H7 (cell line): Measurements from ENCODE around the gene PTGES2. TPM values are rescaled to one million over a fixed set of nuclear protein-coding genes. Genes with fewer than 3 reads are reported as not detected.
"Not testable (repeated sequence)": the region's sequence is repeated elsewhere in the genome, so short reads cannot be mapped to it uniquely, and the experiment has no call there.

Experiments used
- DNase-seq: peaks from one replicate; pipeline ENCODE4 v3.0.0; 2012
- H3K27me3 ChIP-seq: 2 replicates; pipeline ENCODE4 v1.6.0; 2011; ENCODE audit warnings: mild to moderate bottlenecking, low read length; ENCODE audit not compliant: control insufficient read depth, insufficient read depth
- H3K36me3 ChIP-seq: replicated peaks from 2 replicates; pipeline ENCODE4 v1.5.1; 2011; ENCODE audit warnings: low read length; ENCODE audit not compliant: control insufficient read depth, insufficient read depth
- H3K4me3 ChIP-seq: 2 replicates; pipeline ENCODE4 v1.5.1; 2011; ENCODE audit warnings: low read depth, mild to moderate bottlenecking, control low read depth, low read length, moderate library complexity; ENCODE audit not compliant: insufficient read depth
- total RNA-seq: library from RNA; depleted of rRNA; stranded (reverse); fragments of >200 nt; shearing (Covaris generic); gene quantifications from 2 replicates; pipeline ENCODE4 v1.2.3, GENCODE V29; 2014

PTGES2 gene
- total RNA-seq, 1 experiment from 2014 or later = 197 TPM

DNA sequence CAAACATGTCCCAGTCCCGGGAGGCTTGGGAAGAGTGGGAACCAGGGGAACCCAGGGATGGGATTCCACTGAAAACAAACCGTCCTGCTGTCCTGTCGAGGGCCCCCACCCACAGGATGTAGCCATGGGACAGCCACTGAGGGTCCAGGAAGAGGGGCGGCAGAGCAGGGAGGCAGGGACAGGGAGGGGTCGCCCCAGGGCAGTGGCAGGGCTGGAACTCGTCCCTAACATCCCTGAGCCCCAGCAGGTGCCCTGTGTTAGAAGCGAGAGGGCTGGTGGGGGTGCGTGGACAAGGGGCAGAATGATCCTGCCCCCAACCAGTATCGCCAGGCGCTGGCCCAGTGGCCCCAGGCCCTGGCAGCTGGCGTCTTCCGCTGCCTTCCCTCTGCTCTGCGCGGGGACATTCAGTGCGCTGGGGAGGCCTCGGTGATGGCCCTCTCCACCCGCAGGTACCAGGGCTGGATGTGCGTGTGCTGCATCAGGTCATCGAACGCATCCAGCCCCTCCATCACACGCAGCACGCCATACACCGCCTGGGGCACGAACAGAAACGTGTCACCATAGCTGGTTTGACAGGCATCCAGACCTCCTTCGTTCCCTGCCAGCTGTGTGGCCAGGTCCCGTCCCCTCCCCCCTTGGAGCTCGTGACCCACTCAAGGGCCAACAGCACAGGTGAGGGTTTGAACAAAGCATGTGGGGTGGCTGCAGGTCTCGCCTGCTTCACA, 6.6 kb downstream of the PTGES2 start:
- DNase-seq = peak; percentile 33
- Histone ChIP-seq H3K4me3 (no peak overlapping the region), H3K27me3 (no peaks in the 10 kb centered on the region), H3K36me3 (peaks cover 20% of the 10 kb centered on the region)

DNA sequence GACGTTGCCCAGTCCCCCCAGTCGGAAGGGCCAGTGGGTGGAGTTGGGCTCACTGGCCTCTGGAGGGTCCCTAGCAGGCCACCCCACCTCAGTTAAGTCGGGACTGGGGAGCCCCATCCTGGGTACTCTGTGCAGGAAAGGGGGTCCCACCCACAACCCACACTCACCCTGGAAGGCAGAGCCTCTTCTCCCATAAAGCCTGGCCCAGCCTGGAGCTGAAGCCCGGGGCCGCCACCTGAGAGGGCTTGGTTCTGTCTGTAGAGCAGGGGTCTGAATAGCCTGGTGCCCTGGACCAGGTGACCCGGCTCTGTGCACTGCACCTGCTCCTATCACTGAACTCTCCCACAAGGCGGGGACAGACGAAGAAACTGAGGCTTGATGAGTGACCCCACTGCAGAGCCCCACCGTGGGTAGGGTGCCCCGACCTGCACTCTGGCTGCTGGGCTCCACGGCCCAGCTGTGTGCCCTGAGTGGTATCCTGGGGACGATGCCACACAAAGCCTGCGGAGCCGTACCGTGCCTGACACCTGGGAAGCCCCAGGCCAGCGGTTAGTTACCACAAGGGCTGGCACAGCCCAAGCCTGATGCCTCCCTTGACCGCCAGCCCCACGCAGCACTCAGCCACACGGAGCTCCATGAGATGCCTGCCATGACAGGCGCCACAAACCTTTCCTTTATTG, 7.3 kb downstream of the PTGES2 start:
- H3K27me3 ChIP-seq = no peaks in the 10 kb centered on the region

DNA sequence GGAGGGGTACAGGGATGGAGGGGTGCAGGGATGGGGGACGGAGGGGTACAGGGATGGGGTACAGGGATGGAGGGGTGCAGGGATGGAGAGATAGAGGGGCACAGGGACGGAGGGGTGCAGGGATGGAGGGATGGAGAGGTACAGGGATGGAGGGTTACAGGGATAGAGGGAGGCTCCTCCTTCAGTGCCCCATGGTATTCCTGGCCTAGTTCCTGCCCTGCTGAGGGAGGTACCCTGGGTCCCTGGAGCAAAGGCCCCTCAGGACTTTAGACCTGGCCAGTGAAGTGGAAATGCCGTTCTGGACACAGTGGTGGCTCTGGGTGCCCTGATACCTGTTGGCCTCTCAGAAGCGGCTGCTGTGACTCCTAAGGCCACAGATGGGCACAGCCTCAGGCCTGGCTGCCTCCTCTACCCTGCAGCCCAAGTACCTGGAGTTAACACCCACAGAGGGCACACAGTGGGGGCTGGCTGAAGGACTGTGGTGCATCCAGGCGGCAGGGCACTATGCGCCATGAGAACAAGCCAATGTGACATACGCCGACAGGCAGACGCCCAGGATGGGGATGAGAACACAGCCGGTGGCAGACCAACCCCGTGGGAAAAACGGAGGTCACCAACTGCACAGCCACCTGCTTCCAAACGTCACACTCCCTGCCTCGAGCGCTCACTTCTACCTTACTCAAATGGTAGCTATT, 8.4 kb downstream of the PTGES2 start:
- DNase-seq = peak; percentile 33
- Histone ChIP-seq H3K4me3 (no peak overlapping the region), H3K36me3 (peaks cover 13% of the 10 kb centered on the region), H3K27me3 (no peaks in the 10 kb centered on the region)

More for the DNA sequence above, 7.3 kb downstream of the PTGES2 start:
- DNase-seq = peak; percentile 27
- H3K4me3 ChIP-seq = no peak overlapping the region
- H3K36me3 ChIP-seq = peaks cover 20% of the 10 kb centered on the region

DNA sequence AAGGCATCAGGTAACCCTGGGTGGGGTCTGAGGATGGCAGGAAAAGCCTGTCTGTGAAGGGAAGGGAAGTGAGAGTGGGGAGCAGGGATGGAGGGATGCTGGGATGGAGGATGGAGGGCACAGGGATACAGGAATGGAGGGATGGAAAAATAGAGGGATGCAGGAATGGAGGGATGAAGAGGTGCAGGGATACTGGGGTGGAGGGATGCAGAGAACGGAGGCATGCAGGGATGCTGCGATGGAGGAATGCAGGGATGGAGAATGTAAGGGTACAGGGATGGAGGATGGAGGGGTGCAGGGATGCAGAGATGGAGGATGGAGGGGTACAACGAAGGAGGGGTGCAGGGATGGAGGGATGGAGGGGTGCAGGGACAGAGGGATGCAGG, 9.1 kb downstream of the PTGES2 start:
- Histone ChIP-seq H3K36me3 (peaks cover 11% of the 10 kb centered on the region), H3K4me3 (no peak overlapping the region), H3K27me3 (no peaks in the 10 kb centered on the region)
- no peak for DNase-seq

DNA sequence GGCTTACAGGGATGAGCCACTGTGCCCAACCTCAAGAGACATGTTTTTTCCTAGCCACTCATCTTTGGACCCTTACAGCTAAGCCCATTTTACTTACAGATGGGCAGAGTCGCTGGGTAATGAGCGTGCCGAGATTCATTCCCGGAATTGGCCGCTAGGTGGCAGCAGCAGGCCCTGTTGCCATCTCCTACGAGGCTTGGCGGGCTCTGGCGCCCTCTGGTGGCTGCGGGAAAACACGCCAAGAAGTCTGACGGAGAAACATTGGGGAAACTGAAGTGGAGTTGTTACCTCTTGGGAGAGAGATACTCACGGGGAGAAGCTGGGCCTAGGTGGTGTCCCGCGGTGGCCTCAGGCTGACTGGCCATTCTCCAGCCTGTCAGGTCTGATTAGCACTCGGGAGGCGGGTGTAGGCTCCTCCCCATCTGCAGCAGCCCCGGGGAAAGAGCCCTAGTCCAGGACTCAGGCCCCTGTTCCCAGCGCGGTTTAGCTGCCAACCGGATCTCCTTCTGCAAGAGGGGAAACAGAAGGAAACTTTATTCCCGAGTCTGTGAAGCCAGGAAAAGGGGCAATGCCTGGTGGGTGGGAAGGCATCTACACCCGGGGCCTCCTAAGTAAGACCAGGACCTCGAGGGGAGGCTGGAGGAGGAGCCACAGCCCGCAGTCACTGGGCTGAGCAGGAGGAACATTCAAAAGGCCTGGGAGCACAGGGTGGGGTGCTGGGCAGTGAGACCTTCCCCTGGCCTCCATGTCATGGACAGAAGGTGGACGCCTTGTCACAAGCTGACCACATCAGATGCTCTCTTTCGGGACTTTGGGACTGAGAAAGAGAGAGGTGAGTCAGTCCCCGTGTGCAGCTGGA, 9.7 kb downstream of the PTGES2 start:
- Histone ChIP-seq H3K36me3 (peaks cover 10% of the 10 kb centered on the region), H3K4me3 (peak overlapping the region; percentile 5), H3K27me3 (no peaks in the 10 kb centered on the region)
- peak; percentile 96 for DNase-seq

DNA sequence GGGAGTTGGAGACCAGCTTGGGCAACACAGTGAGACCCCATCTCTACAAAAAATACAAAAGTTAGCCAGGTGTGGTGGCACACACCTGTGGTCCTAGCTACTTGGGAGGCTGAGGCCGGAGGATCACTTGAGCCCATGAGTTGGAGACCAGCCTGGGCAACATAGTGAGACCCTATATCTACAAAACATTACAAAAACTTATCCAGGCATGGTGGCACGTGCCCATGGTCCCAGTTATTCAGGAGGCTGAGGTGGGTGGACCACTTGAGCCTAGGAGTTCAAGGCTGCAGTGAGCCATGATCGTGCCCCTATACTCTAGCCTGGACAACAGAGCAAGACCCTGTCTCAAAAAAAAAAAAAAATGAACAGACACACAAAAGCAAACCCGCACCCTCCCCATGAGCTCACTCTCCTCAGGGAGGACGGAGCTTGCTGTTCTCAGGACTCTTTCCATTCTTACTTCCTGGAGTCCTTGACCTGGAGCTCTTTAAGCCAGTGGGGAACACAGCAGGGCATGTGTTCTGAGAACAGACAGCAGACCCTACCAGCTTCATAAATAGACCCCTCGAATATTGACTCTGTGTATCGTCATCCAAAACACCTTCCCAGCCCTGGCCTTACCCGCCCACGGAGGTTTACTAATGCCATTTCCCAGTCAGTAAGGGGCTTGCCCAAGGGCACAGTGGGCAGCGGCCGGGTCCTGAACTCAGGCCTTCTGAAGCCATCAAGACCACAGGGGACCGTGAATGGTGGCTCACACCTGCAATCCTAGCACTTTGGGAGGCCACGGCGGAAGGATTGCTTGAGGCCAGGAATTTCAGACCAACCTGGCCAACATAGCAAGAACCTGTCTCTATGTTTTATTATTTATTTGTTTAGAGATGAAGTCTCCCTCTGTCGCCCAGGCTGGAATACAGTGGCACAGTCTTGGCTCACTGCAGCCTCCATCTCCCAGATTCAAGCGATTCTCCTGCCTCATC, 11.1 kb downstream of the PTGES2 start:
- Histone ChIP-seq H3K36me3 (peaks cover 2% of the 10 kb centered on the region), H3K27me3 (no peaks in the 10 kb centered on the region), H3K4me3 (no peak overlapping the region)
- DNase-seq = peak; percentile 28

DNA sequence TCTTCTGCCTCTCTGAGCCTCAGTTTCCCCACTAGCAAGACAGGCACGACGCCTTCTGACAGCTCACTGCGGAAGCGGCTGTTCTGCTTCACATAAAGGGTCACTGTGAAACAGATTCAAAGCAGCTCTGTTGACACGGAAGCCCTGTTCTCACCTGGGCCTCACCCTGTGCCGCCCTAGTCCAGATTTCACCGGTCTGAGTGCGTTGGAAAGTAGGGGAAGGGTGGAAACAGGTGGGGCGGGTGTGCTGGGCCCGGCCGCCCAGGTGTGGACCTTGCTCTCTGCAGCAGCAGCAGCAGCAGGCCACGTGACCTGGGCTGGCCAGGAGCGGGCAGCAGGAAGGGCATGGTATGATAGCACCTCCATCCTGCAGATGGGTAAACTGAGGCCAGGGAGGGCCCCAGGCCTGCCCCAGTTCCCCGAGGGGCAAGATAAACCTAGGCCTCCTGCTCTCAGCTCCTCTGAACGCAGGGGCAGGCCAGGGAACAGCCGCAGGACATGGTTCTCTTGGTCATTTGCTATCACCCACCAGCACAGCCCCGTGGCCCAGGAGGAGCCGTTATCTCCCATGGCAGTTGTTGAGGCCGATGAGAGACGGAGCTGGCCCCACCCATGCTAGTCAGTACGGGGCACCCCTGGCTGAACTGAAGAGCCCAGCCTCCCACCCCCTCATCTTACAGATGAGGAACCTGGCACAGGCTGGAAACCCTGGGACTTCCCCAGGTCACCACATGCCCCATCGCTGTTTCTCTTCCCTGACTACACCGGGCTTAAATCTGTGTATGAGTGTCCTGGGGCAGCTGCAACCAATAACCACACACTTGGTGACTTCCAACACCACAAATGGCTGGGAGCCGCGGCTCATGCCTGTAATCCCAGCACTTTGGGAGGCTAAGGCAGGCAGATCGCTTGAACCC, 12.1 kb downstream of the PTGES2 start:
- no peaks in the 10 kb centered on the region; the same call in 1 of the 2 replicates for H3K36me3 ChIP-seq
- H3K4me3 ChIP-seq = no peak overlapping the region
- H3K27me3 ChIP-seq = no peaks in the 10 kb centered on the region
- DNase-seq = peak; percentile 55

DNA sequence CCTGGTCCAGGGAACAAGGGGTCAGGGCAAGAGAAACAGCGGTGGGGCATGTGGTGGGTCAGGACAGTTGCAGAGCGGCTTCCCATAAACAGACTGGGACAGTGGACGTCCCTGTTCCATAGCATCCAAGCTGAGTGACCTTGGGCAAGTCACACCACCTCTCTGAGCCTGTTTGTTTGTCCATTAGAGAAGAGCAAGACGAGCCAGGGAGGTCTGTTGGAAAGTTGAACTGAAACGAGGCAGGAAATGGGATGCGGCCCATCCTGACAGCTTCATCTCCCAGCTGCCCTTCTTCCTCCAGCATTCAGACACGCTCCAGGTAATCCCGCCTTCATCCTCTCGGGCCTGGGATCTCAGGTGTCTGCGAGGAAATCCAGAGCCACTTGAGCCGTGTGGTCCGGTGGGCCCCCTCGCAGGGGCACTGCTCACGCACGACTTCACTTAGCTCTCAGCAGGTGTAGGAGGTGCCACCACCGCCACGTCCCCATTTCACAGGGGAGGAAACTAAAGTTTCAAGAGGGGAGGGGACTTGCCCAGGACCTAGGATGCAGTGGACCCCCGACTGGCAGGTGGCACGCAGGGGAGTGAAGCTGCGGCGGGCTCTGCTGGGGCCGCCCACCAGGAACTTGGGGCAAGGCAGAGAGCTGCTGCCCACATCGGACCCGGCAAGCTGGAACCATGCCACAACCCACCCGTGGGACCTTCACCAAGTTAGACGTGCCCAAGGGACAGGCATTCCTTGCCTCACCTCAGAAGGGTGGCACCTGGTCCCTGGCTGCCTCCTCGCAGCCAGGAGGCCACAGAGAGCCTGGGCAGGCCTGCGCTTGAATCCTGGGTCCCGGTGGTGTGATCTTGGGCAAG, 13.0 kb downstream of the PTGES2 start:
- H3K36me3 ChIP-seq = no peaks in the 10 kb centered on the region
- no peak overlapping the region for H3K4me3 ChIP-seq
- no peaks in the 10 kb centered on the region for H3K27me3 ChIP-seq
- peak; percentile 63 for DNase-seq

DNA sequence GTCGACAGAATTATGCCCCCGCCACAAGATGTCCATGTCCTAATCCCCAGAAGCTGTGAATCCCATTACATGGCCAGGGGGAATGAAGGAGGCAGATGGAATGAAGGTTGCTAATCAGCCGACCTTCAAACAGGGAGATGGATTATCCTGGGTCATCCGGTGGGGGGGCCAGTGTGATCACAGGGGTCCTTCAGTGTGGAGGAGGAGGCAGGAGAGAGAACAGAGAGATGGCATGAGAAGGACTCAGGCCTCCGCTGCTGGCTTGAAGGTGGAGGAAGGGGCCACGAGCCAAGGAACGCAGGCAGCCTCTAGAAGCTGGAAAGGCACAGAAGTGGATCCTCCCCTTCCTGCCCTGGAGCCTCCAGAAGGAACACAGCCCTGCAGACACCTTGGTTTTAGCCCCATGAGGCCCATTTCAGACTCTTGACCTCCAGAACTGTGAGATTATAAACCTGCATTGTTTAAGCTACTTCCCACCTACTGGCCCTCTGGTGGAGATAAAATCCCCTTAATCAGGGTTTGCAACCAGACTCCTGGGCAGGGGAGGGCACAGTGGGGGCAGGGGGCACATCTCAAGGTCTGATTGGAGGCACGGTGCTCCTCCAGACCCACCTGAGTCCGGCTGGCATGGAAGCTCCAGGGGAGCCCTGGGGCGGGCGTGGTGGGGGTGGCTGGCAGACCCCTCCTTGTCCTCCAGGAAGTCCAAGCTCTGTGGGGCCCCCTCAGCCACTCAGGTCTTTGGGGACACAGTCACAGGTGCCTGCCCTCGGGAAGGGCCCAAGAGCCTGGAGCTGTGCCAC, 13.8 kb downstream of the PTGES2 start:
- DNase-seq = peak; percentile 36
- Histone ChIP-seq H3K36me3 (no peaks in the 10 kb centered on the region), H3K4me3 (no peak overlapping the region), H3K27me3 (no peaks in the 10 kb centered on the region)

DNA sequence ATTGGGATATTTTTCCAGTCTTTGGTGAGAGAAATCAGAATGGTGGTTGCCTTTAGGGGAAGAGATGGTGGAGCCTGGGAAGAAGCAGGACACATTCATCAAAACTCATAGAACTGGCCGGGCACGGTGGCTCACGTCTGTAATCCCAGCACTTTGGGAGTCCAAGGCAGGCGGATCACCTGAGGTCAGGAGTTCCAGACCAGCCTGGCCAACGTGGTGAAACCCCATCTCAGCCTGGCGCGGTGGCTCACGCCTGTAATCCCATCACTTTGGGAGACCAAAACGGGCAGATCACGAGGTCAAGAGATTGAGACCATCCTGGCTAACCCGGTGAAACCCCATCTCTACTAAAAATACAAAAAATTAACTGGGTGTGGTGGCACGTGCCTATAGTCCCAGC, 15.8 kb downstream of the PTGES2 start:
- not testable (repeated sequence) for H3K36me3 ChIP-seq, H3K27me3 ChIP-seq, H3K4me3 ChIP-seq, DNase-seq

DNA sequence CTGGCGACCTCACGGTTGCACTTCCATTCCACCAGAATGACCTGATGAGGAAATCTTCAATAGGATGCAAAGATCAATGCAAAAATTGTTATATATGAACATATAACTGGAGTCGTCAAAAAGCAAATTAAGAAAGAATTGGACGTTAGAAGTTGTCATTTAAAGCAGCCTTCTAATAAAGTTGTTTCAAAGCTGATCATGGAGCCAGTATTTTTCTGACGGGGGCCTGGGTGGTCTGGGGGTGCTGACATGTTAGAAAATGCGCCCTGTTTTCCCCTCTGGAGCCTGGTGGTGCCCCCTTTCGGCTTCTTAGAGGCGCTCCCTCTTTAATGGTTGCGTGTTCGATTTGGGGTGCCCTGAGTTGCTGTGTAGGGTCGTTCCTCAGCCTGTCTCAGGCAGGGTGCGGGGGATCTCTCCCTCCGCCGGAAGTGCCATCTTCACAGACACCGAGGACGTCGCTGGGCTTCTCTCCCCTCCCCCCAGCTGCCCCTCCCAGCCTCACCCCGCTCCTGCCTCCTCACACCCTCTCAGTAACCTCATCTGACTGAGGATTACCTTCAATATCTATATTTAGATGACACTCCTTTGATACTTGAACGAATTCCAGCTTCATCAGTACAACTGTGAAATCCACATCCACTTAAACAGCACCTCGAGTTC, 18.3 kb downstream of the PTGES2 start:
- DNase-seq = peak; percentile 66
- no peaks in the 10 kb centered on the region for H3K27me3 ChIP-seq
- H3K36me3 ChIP-seq = peaks cover 17% of the 10 kb centered on the region
- no peak overlapping the region for H3K4me3 ChIP-seq
